ENCODE data around the gene ATP5F1B. TPM values are rescaled to one million over a fixed set of nuclear protein-coding genes. Genes with fewer than 3 reads are reported as not detected.

Gene ATP5F1B
- total RNA-seq, 1 experiment from 2014 or later = 1,051 TPM

GRCh38 chr12:56637621-56638020, 8.2 kb downstream of the ATP5F1B start:
- DNase-seq (ENCODE audit: low read depth, low spot score) (no peak), ATAC-seq (no peak)
- ChIA-PET POLR2A (interaction anchor here (1.1 kb wide), 1 partner anchor 88 kb away, joined by 4 read pairs; the partner anchor contains the start of gene NACA), CTCF (no interaction called here), RAD21 (ENCODE audit: low non-redundant PET in 1 of 2, low total read pairs in 2 of 2, uncharacterized antibody in 2 of 2, unreplicated experiment in 2 of 2) (interaction anchor here in 1 of 2 experiments (0.5 kb wide), 1 partner anchor 48 kb away, joined by 4 read pairs; no protein-coding TSS in a partner anchor)
- no peak for TF ChIP-seq SRF (IDR thresholded peaks at IDR 0.05; ENCODE audit: low read depth)
- no peak for TF ChIP-seq CEBPB (IDR thresholded peaks at IDR 0.05; ENCODE audit: low read depth)
- TF ChIP-seq REST (IDR thresholded peaks at IDR 0.05; ENCODE audit: low read depth) = no peak
- TF ChIP-seq EZH2phosphoT487 (IDR thresholded peaks at IDR 0.05; ENCODE audit: borderline replicate concordance) = no peak
- TF ChIP-seq EGR1 (IDR thresholded peaks at IDR 0.05; ENCODE audit: low read depth) = no peak
- TF ChIP-seq CTCF (IDR thresholded peaks at IDR 0.05 in 2 of 3, conservative IDR thresholded peaks at IDR 0.05 in 1 of 3; ENCODE audit: borderline replicate concordance in 1 of 3, insufficient read depth in 1 of 3, low read depth in 2 of 3, low read length in 2 of 3) = no peak
- Histone ChIP-seq H3K4me2 (ENCODE audit: low read length) (peak overlapping the region; percentile 98), H3K27ac (ENCODE audit: low read depth, low read length) (peak overlapping the region; percentile 88; the same call in 1 of the 2 replicates), H3K4me1 (ENCODE audit: control insufficient read depth in 1 of 2, insufficient read depth in 2 of 2, low read length in 2 of 2) (peaks cover 26 to 55% of the 10 kb centered on the region in 2 experiments), H3K9me2 (ENCODE audit: insufficient read depth) (no peaks in the 10 kb centered on the region), H2AFZ (ENCODE audit: low read depth, low read length, poor library complexity, severe bottlenecking) (no peak overlapping the region), H4K20me1 (ENCODE audit: insufficient read depth) (peaks cover 5% of the 10 kb centered on the region; the same call in 1 of the 2 replicates), H3K79me2 (ENCODE audit: insufficient read depth, low read length) (peaks cover 65% of the 10 kb centered on the region), H3K9me3 (ENCODE audit: control insufficient read depth in 1 of 2, insufficient read depth in 1 of 2, low read depth in 1 of 2, low read length in 2 of 2) (no peaks in the 10 kb centered on the region), H3K27me3 (ENCODE audit: insufficient read depth, low read length) (no peaks in the 10 kb centered on the region), H3K4me3 (replicated peaks in 1 of 2; ENCODE audit: low read depth in 1 of 2, low read length in 2 of 2) (no peak overlapping the region), H3K9ac (ENCODE audit: low read length) (peak overlapping the region; percentile 38), H3K36me3 (ENCODE audit: control insufficient read depth in 1 of 2, insufficient read depth in 2 of 2, low read length in 2 of 2) (peaks cover 31 to 38% of the 10 kb centered on the region in 2 experiments)
- intact Hi-C loops (cut with micrococcal nuclease) = loop anchor here (2.0 kb wide), 4 partner anchors 51 to 519 kb away; partner anchors contain the start of genes PTGES3, RBMS2 and ZC3H10
- no TSS peak for BruUV-seq (replicated peaks)

All from HCT116 (cell line).